GM18868 (cell line): ENCODE measurements around the gene RET.

Experiments
- ATAC-seq: cut with Tn5 transposase; IDR thresholded peaks from one replicate; pipeline ENCODE4 v1.9.1; 2021; ENCODE audit warnings: mild to moderate bottlenecking, moderate library complexity; ENCODE audit not compliant: unreplicated experiment

The RET gene

DNA sequence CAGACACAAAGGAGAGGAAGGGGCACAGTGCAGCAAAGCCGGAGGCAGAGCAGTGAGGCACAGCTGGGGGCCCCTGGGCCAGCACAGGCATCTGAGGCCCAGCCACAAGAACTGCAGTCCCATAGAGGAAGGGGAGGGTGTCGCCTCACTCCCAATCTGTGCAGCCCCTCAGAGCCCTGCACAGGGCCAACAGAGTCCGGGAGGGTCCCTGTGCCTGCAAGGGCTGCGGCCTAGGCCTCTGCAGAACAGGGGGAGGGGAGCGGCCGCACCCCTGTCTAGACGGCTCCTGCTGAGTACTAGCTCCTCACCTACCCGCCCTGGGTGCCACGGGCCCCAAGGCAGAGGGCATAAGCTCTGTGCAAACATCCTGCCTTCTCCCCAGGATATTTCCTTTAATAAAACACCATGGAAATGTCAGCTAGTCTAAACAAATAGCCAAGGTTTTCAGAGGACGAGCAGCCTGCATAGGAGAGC is 32.4 kb upstream of the RET start:
- no peak for ATAC-seq

DNA sequence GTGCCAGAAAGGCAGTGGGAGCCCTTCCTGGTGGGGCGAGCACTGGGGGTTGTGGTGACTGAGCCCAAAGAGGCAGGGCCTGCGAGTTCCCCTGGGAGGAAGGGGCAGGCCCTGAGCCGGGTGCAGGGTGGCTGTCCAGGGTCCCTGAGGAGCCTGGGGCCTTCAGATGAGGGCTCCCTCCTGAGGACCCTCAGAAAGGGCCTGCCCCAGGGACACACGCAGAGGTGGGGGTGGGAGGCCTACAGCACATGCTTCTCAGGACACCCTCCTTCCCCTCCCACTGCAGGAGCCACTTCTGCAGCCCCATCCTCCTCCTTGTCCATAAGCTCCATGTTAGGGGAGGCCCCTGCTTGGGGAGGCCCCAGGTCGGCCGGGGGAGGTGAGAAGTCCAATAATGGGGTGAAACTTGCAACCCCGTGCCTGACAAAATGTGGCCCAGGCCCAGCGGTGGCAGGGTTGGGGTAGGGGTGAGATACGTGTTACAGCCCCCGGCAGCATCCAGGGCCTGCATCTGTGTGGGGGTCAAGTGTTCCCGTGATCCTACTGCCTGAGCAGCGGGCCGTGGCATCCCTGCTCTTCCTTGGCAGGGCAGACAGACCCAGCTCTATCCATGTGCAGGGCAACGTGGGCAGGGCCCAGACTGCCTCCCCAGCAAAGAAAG is 31.8 kb upstream of the RET start:
- no peak for ATAC-seq

DNA sequence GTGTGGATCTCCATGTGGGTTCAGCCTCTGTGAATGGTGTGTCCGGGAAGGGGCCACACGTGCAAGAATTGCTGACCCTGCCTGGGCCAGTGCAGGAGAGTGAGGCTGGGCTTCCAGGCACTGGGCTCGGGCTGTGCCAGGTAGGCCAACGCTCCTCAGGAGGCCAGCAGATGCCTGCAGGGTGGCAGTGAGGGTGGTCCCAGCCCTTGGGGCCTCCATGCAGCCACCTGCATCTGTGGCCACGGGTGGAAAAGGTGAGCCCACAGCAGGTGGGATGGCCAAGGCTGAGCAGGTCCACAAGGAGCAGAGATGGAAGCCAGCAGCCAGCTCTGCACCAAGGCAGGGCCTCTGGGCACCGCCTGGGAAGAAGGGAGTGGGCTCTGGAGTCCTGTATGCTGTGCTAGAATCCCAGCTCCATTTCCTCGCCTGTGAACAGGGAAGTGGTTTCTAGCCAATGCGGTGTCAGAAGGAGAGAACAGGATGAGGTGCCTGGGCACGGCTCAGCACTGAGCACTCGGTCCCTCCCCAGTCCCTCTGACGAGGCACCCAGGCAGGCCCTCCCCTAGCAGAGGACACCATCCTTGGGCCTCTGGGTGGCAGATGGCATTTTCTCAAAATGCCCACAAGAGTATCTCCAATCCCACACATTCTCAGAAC is 31.1 kb upstream of the RET start:
- ATAC-seq: no peak

DNA sequence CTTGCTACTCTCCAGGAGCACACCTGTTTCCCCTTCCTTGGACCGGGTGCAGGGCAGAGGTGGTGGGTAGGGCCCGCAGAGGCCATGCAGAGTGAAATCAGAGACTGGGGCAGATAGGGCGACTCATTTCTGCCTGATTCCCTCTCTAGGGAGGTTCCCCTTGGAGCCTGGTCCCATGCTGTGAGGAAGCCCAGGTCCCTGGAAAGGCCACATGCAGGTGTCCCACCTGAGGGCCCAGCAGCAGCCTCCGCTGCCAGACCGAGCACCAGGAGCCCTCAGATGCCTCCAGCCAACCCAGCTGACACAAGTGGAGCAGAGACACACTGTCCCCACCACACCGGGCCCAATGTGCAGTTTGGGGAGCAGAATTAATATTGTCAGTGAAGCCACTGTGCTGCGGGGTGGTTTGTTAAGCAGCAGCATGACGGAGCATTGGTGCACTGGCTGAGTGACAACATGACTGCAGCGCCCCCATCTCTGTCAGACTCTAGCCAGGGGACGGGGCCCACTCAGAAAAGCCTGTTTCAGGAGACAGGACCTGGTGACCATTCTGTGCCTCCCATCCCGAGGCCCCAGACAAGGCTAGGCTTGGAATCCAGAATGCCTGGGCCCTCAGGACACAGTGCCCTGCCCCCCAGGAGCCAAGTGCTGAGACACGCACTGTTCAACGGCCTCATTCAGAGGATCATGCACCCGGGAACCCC is 30.4 kb upstream of the RET start:
- no peak for ATAC-seq

DNA sequence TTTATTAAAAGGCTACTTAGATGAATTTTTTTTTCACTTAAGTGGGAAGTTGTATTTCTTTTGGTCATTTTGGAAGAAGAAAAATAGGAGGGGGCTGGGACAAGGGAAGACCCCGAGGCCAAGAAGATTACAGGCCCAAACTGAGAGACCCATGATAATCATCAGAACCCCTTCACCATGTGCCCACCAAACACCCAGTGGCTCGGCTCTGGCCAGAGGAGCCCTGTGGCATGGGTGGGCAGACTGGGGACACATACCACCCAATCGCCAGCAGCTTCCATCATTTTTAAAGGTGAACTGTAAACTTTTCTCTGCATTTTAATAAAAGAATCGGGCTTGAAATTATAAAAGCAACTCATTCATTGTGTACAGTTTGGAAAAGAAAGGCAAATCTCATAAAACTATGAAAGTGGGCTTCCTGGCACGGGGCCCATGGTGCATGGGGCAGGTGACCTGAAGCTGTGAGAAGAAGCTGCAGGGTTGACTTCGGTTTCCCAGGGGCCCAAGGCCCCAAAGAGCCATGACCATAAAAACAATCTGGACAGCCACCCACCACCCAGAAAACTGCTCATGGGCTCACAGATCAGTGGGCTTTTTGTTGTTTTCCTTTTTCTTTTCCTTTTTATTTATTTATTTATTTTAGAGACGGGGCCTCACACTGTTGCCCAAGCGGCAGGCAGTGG is 29.4 kb upstream of the RET start:
- ATAC-seq: no peak

DNA sequence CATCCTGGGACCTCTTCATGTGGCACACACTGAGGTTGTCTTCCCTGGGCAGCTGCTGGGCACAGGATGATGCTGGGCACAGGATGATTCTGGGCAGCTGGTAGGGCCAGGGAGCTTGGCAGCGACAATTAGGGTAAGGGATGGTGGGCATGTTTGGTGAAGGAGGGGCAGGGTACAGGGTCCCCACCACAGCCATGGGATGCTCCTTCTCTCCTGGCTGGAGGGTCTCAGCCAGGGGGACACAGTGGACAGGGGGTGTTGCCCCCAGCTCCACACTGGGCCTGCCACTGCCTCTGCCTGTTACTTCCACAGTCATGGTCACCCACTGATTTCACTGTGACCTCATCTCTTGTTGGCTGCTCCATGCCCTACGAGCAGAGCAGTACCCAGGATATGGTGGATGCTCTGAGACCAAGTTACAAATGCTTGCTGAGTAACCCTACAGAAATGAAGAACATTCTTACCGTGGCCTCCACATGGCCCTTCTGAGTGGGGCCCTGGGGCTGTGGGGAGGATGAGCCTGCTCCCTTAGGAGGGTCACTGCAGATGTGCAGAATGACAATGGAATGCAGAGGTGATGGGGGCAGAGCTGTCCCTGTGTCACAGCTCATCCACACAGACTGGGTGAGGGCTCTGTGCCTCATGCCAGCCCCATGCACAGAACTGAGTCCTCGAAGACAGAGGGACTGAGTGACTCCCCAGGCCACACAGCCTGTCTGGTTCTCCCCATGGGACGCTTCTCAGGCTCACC is 28.4 kb upstream of the RET start:
- ATAC-seq: no peak

DNA sequence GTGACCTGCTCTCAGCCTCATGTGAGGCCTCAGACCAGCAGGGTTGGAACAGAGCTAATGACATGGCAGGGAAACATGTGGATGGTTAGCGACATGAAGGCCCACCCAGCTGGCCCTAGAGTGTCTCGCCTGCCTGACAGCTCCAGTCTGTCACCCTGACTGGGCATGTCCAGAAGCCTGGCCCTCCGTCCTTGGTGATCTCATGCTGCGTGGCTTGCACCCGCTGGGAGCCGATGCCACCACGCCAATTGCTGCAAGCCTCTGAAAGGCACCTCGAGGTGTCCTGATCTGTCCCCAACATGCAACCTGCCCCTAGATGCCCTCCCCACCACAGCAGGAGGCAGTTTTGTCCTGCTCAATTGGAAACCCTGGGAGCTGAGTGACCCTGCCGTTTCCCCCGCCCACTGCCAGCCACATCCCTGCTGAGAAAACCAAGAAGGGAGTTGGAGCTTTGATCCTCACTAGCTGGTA is 27.8 kb upstream of the RET start:
- ATAC-seq: no peak

DNA sequence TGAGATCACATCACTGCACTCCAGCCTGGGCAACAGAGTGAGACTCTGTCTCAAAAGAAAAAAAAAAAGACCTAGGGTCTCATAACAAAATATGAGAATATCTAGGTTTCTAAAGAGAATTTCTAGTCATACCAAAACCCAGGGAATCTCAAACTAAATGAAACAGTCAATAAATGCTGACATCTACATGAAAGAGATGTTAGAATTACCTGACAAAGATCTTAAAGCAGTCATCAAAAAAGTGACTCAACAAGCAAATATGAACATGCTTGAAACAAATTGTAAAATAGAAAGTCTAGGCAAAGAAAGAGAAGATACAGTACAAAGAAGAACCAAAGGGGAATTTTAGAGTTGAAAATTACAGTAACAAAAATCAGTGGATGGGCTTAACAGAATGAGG is 26.9 kb upstream of the RET start:
- ATAC-seq: no peak

DNA sequence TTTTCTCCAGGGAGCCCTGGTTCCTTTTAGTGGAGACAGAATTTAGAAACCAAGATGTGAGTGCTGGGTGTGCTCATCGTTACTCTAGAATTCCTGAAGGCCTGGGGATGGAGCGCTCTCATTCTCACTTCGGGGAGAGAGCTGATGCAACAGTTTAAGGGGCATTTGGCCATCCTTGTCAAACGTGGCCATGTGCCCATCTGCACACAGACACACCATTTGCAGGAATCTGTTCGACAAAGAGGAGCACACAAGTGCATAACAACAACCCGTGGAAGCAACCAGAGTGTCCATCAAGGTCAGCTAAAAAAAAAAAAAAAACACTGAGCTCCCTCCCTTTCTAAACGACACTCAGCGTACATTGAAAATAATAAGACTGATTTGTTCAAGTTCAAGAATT is 23.0 kb upstream of the RET start:
- no peak for ATAC-seq

DNA sequence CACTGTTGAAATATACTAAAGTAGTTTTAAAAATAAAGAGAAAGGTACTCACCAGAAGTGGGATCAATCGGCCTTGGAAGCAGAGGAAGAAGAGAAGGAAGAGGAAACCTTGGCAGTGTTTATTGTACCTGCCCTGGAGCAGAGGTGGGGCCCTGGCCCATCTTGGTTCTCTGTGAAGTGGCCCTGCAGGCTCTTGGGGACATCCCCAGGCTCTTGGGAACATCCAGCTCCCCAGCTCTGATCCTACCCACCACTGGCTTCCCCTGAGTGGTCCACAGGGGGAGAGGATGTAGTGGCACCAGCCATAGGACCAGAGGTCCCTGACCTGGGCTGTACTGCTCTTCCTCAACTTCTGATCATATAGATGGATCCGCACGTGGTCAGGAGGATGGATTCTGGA is 22.3 kb upstream of the RET start:
- no peak for ATAC-seq

DNA sequence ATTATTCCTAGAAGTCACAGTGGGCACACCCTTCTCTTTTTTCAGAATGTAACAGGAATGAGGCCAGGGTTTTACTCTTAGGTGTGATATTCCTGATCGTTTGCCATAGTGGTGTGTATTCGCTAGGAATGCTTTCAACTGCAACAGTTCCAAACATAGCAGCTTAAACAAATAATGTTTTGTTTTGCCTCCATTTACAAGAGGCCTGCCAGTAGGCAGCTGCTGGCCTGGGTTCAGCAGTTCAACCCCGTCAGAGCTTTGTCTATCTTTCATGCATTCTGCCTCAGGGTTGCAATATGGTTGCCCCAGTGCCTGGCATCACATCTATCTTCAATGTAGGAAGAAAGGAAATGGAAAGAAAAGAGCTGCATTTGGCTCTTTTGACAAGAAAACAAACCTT is 21.7 kb upstream of the RET start:
- ATAC-seq: no peak

DNA sequence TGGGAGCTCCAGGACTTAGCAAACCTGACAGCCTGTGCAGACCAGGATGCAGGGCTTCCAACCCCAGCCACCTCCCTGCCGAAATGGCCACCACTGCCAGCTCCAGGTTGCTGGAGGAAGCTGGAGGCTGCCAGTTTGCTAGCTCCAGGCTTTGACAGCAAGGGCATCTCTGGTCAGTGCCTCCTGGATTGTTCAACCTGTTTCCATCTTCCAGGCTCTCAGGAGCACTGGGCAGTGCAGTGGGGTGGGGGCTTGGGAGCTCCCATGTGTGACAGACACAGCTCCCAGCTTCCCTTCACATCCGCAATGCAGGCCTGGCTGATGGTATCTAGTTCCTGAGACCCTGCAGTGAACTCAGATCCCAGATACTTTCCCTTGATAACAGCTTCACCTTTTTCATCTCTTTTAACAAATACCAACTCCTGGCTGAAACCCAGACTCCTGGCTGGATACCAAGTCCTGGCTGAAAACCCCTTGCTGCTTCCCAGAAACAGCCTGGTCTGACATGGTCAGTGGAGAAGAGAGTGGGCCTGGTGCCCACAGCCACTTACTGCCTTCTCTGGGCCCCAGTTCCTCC is 20.8 kb upstream of the RET start:
- no peak for ATAC-seq

DNA sequence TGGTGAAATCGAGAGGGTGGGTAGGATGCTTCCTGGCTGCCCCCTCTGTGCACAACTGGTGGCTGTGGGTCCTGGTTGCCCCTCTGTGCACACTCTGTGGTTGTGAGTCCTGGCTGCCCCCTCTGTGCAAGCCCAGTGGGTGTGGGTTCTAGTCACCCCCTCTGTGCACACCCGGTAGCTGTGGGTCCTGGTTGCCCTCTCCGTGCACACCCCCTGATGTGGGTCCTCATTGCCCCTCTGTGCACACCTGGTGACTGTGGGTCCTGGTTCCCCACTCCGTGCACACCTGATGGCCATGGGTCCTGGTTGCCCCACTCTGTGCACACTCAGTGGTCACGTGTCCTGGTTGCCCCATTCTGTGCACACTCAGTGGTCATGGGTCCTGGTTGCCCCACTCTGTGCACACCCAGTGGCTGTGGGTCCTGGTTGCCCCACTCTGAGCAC is 20.3 kb upstream of the RET start:
- no peak for ATAC-seq

DNA sequence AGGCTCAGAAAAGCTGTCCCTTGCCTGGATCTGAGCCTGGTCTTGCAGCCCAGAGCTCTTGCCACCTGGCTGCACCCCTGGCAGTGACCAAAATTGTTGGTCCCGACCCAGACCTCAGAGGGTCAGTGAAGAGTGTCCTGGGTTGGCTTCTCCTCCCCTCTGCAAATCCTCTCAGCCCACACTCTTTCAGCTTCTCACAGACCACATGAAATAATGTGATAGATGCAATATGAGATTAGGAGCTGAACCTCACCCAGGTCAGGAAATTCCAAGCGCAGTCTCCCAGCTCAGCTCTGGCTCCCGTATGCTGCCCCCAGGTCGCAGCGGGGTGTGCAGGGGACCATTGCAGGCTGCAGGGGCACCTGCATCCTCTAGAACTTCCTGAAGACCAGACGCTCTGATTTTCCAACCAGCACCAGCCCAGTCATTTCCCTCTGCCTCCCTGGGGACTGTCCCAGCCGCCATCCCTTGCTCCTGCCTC is 19.6 kb upstream of the RET start:
- ATAC-seq: no peak

DNA sequence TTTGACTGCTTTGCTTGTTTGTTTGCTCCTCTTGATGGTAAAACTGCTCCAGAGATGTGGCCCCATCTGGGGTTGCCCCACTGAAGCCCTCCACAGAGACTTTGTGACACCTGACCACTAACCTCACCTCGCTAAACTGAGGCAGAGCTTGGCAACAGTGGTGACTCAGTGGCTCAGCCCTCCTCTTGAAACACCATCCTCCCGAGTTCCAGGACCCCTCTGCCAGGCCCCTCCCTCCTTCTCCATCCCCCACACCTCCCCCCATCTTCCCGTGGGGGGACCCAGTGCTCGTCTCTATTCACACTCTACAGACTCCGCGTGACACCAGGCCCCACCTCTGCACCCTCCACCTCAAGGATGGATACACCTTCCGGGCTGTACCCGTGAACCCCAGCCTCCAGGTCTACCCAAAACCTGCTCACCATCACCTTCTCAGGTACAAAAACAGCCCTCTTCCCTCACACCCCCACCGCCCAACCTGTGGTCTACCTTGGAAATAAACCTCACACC is 19.0 kb upstream of the RET start:
- ATAC-seq: no peak

DNA sequence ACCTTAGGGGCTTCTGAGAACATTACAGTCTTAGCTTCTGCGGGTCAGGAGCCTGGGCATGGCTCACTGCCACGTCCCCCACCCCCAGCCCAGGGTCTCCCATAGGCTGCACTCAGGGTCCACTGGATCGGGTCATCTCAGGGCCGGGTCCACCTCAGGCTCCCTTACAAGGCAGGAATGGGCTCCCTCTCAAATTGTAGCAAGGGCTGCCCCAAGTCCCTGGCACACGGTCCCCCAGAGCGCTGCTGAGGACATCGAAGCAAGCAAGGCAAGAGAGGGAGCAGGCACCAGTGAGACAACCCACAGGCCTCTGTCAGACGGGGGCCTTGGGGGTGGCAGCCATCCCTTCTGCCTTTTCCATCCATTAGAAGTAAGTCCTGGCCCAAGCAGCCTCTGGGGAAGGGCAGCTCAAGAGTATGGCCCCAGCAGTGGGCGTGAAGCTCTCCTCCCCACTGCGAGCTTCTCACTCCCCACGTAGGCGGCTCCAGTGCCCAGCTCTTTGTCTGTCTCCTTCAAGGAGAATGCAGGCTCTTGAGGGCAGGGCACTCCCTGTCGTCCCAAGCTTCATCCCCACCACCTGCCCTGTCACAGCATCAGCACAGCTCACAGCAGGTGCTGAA is 18.0 kb upstream of the RET start:
- ATAC-seq: no peak

DNA sequence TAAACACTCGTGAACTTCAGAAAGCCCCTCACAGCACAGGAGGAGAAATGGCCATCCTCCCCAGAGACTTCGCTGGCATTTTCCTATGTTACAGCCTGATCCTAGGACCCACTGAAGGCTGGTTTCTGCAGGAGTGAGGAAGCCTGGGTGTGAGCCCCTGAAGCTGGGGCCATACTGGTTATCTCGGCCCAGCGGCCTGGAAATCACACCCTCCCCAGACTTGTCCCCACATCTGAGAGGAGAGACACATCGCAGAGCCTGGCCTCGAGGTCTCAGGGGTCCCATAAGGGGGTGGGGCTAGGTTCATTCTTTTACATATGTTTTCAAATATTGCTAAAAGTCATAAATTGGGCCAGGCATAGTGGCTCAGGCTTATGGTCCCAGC is 17.5 kb upstream of the RET start:
- no peak for ATAC-seq

DNA sequence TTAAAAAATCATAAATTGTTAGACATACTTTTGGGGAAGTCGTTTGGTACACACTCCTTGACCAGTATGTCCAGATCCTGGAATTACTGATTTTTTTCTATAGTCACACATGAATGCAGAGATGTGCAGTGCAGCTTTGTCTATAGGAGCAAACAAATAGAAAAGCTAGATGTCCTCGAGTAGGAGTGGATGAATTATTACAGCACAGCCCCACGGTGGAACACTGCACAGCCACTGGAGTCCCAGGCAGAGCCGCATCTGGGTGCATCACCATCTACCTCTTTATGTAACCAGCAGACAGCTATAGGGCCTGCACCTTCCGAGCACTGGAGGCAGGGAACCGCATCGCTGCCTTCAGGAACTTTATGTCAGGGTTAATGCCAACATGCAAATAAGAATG is 17.0 kb upstream of the RET start:
- ATAC-seq: no peak

DNA sequence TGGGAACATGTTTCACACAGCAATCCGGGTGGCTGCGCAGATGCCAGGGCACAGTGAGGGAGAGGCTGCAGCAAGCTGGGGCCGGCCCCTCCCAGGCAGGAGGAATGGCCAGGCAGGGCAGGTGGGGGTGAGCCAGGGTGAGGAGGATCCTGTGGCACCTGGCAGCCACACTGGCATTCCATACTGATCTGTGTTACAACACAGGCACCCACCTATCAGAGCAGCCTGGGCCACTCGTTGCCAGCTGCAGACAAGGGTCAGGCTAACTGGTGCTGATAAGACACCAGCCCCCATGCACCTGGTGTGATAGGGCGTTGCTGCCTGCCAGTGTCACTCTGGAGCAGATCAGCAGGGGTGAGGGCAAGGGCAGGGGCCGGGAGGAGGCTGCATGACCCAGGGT is 16.6 kb upstream of the RET start:
- ATAC-seq: no peak

DNA sequence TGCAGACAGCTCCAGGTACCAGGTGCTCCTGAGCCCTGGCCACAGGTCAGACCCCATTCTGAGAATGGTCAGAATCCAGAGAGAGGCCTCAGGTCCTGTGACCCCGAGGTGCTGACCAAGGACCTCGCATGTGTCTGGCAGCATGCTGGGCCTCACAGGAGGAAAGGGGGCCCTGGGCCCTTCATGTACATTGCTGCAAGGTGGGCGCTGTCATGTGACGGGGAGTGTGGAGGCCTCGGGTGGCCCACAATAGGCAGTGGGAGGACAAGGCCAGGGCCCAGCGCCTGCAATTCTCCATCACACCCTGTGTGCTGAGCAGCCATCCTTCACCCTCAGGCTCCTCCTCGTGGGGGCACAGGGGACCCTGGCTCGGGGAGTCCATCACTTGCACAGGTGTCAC is 15.5 kb upstream of the RET start:
- no peak for ATAC-seq
